Lower lobe of right lung (tissue), 2 donors: ENCODE results near the gene TSEN54. TPM values are rescaled to one million over a fixed set of nuclear protein-coding genes. Genes with fewer than 3 reads are reported as not detected.

Experiments used
- ATAC-seq, 2 donors: fragments of 200-7000 bp; cut with Tn5 transposase; one replicate each; pipeline ENCODE4 v1.9.1; 2020 to 2022; ENCODE audit warnings: mild to moderate bottlenecking in 2 of 2, moderate library complexity in 2 of 2
- DNase-seq: peaks from one replicate; pipeline ENCODE4 v3.0.0-alpha.2; 2020
- H3K27ac ChIP-seq: fragments of 200-600 bp; one replicate; pipeline ENCODE4 v1.8.0; 2022
- H3K27me3 ChIP-seq: fragments of 200-600 bp; one replicate; pipeline ENCODE4 v1.8.0; 2022; ENCODE audit warnings: low read depth
- H3K36me3 ChIP-seq: fragments of 200-600 bp; one replicate; pipeline ENCODE4 v1.8.0; 2022; ENCODE audit warnings: mild to moderate bottlenecking
- H3K4me1 ChIP-seq: fragments of 200-600 bp; one replicate; pipeline ENCODE4 v1.8.0; 2022
- H3K4me3 ChIP-seq: fragments of 200-600 bp; one replicate; pipeline ENCODE4 v1.8.0; 2022; ENCODE audit warnings: mild to moderate bottlenecking
- H3K9me3 ChIP-seq: fragments of 200-600 bp; one replicate; pipeline ENCODE4 v1.8.0; 2022
- CTCF ChIP-seq: fragments of 200-600 bp; IDR thresholded peaks from one replicate; pipeline ENCODE4 v1.8.0; 2022; ENCODE audit warnings: antibody characterized with exemption, mild to moderate bottlenecking
- intact Hi-C: fragments of 100-400 bp; cut with DNase I; formaldehyde crosslinking; loops from one replicate; pipeline ENCODE4 v1.11.0; 2022
- total RNA-seq: library from RNA; stranded (reverse); fragmentation: NEBNext Ultra II Directional; extraction: Animal tissue kit (Norgen Biotek cat#: 25700); gene quantifications from one replicate; pipeline ENCODE4 v1.2.1, GENCODE V29; 2021
- donor health status: DM: no; HTN: yes; CAD: no; lungs with severe emphysema.

The TSEN54 gene
- total RNA-seq, 1 donor from 2014 or later: 20.4 TPM

- ATAC-seq: peak in 1 of 2 donors; percentile 2
- Histone ChIP-seq H3K36me3 (peaks cover 13% of the 10 kb centered on the region), H3K27ac (peak overlapping the region; percentile 49), H3K4me3 (no peak overlapping the region), H3K4me1 (peaks cover 21% of the 10 kb centered on the region), H3K27me3 (no peaks in the 10 kb centered on the region), H3K9me3 (no peaks in the 10 kb centered on the region)
- TF ChIP-seq CTCF: no peak
- DNase-seq: no peak
- intact Hi-C loops: no loop called here
Observed at GRCh38 chr17:75557852-75558665, 41.7 kb downstream of the TSEN54 start.

- H3K4me1 ChIP-seq: peaks cover 16% of the 10 kb centered on the region
- intact Hi-C loops: no loop called here
- no peak for ATAC-seq
- H3K27me3 ChIP-seq: no peaks in the 10 kb centered on the region
- no peak overlapping the region for H3K27ac ChIP-seq
- no peak for DNase-seq
- TF ChIP-seq CTCF: no peak
- no peaks in the 10 kb centered on the region for H3K9me3 ChIP-seq
- H3K36me3 ChIP-seq: peaks cover 22% of the 10 kb centered on the region
- H3K4me3 ChIP-seq: no peak overlapping the region
Observed at GRCh38 chr17:75558666-75559530, 42.6 kb downstream of the TSEN54 start.

GRCh38 chr17:75559958-75560533 lies 43.7 kb downstream of the TSEN54 start:
- Histone ChIP-seq H3K27ac (no peak overlapping the region), H3K27me3 (no peaks in the 10 kb centered on the region), H3K4me1 (peaks cover 16% of the 10 kb centered on the region), H3K36me3 (peaks cover 33% of the 10 kb centered on the region), H3K4me3 (no peak overlapping the region), H3K9me3 (no peaks in the 10 kb centered on the region)
- intact Hi-C loops: no loop called here
- DNase-seq: no peak
- no peak for TF ChIP-seq CTCF
- ATAC-seq: no peak

GRCh38 chr17:75561927-75562603 lies 45.7 kb downstream of the TSEN54 start:
- no peak for TF ChIP-seq CTCF
- H3K9me3 ChIP-seq: no peaks in the 10 kb centered on the region
- peaks cover 13% of the 10 kb centered on the region for H3K4me1 ChIP-seq
- H3K27me3 ChIP-seq: no peaks in the 10 kb centered on the region
- H3K27ac ChIP-seq: no peak overlapping the region
- no peak for ATAC-seq
- no peak overlapping the region for H3K4me3 ChIP-seq
- no peak for DNase-seq
- intact Hi-C loops: no loop called here
- H3K36me3 ChIP-seq: peaks cover 49% of the 10 kb centered on the region
